Testis (tissue), 3 donors: ENCODE data around the gene SLC35F4. TPM values are rescaled to one million over a fixed set of nuclear protein-coding genes. Genes with fewer than 3 reads are reported as not detected.

Experiments used
- DNase-seq: peaks from one replicate; pipeline ENCODE4 v3.0.0-alpha.2; 2019
- H3K27ac ChIP-seq, 2 donors: fragments of 200-600 bp; sonication (generic); one replicate each; pipeline ENCODE4 v1.5.1; 2019
- H3K27me3 ChIP-seq: fragments of 200-600 bp; sonication (generic); one replicate; pipeline ENCODE4 v1.5.1; 2019
- H3K36me3 ChIP-seq: fragments of 200-600 bp; sonication (generic); one replicate; pipeline ENCODE4 v1.5.1; 2017; ENCODE audit warnings: low read depth; ENCODE audit errors: missing control alignments
- H3K4me1 ChIP-seq: fragments of 200-600 bp; sonication (generic); one replicate; pipeline ENCODE4 v1.5.1; 2019
- H3K4me3 ChIP-seq, 2 donors: fragments of 200-600 bp; sonication (generic); one replicate each; pipeline ENCODE4 v1.5.1; 2017 to 2019
- H3K9me3 ChIP-seq: fragments of 200-600 bp; sonication (generic); one replicate; pipeline ENCODE4 v1.5.1; 2017
- POLR2A ChIP-seq: fragments of 450-650 bp; IDR thresholded peaks from one replicate; pipeline ENCODE4 v1.6.1; 2017; ENCODE audit warnings: antibody characterized with exemption, mild to moderate bottlenecking, moderate library complexity
- WGBS, 2 donors: methylation state at CpG; one replicate each; pipeline ENCODE4 v1.1.5; 2018; 5-methylcytosine and 5-hydroxymethylcytosine counted together
- intact Hi-C: fragments of 100-400 bp; cut with DNase I; formaldehyde crosslinking; loops from one replicate; pipeline ENCODE4 v1.15.1; 2023; ENCODE audit warnings: low total_unique reads
- polyA plus RNA-seq: library from polyadenylated mRNA; stranded (reverse); fragments of 350-450 nt; fragmentation: Illumina TruSeq; extraction: RNeasy Lipid Tissue Mini Kit (QIAGEN cat#74804); gene quantifications from one replicate; pipeline ENCODE4 v1.2.3, GENCODE V29; 2014; ENCODE audit warnings: low read depth, low replicate concordance; ENCODE audit not compliant: insufficient read depth
- total RNA-seq, 2 donors: library from RNA; depleted of rRNA; stranded (reverse); fragments of >200 nt; gene quantifications; one replicate each; pipeline ENCODE4 v1.2.3, GENCODE V29; 2016
- TF ChIP-seq, protein P1 (sequence below), 3 experiments: fragments of 450-650 bp in 2 of 3; fragments of 200-600 bp in 1 of 3; sonication (generic) in 1 of 3; IDR thresholded peaks; one replicate each; pipeline ENCODE4 v1.5.1; 2016 to 2019; ENCODE audit warnings: antibody characterized with exemption in 3 of 3, mild to moderate bottlenecking in 2 of 3, moderate library complexity in 1 of 3

Gene SLC35F4
- total and polyA plus RNA-seq, 3 donors from 2014 or later, result 0.50 to 2.8 (median 2.3) TPM

DNA sequence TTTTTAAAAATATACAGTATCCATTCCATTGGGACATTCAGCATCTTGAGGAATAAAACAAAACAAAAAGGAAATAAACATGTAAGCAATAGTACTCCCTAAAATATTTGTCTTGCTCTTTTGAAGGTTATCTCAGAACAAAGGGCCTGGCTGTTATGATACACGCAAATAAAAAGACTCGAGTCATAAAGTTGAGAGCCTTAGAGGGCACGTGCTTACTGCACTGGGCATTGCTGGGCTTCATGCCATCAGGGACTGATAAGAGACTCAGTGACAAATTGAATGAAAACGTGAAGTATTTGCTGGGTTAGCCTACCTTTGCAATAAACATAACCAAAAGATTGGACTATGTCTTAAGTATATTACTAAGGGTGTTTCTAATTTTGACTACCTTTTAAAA lies 118.9 kb downstream of the SLC35F4 start:
- Histone ChIP-seq H3K4me3 (no peak overlapping the region), H3K4me1 (no peaks in the 10 kb centered on the region), H3K27ac (no peak overlapping the region), H3K36me3 (no peaks in the 10 kb centered on the region), H3K27me3 (no peaks in the 10 kb centered on the region), H3K9me3 (no peaks in the 10 kb centered on the region)
- TF ChIP-seq POLR2A, result no peak
- TF ChIP-seq, protein P1, sequence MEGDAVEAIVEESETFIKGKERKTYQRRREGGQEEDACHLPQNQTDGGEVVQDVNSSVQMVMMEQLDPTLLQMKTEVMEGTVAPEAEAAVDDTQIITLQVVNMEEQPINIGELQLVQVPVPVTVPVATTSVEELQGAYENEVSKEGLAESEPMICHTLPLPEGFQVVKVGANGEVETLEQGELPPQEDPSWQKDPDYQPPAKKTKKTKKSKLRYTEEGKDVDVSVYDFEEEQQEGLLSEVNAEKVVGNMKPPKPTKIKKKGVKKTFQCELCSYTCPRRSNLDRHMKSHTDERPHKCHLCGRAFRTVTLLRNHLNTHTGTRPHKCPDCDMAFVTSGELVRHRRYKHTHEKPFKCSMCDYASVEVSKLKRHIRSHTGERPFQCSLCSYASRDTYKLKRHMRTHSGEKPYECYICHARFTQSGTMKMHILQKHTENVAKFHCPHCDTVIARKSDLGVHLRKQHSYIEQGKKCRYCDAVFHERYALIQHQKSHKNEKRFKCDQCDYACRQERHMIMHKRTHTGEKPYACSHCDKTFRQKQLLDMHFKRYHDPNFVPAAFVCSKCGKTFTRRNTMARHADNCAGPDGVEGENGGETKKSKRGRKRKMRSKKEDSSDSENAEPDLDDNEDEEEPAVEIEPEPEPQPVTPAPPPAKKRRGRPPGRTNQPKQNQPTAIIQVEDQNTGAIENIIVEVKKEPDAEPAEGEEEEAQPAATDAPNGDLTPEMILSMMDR (IDR thresholded peaks at IDR 0.05), result no peak
- 44% methylated on average over 4 of the region's 4 CpGs for WGBS, 2 donors
- intact Hi-C loops, result no loop called here
- peak; percentile 87 for DNase-seq

DNA sequence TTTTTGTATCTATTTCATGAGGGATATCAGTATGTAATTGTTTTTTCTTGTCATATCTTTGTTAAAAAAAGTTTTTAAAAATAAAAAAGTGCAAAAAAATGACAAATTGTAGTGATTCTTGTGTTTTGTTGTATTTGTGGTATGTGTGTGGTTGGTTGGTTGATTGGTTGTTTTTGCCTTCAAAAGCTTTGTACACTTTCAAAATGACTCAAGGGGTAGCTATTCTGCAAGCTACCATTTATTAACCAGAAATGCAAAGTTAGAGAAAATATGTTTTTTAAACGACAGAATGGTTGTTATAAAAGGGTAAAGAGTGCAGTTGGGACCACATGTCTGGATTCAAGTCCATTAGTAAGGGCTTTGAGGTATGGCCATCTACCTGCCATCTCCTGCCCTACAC lies 119.3 kb downstream of the SLC35F4 start:
- Histone ChIP-seq H3K4me3 (no peak overlapping the region), H3K36me3 (no peaks in the 10 kb centered on the region), H3K27me3 (no peaks in the 10 kb centered on the region), H3K27ac (no peak overlapping the region), H3K9me3 (no peaks in the 10 kb centered on the region), H3K4me1 (no peaks in the 10 kb centered on the region)
- WGBS, 2 donors, result 69 to 93% methylated on average over 1 of the region's 1 CpG
- intact Hi-C loops, result no loop called here
- TF ChIP-seq, protein P1 (IDR thresholded peaks at IDR 0.05), result no peak
- TF ChIP-seq POLR2A, result no peak
- no peak for DNase-seq

DNA sequence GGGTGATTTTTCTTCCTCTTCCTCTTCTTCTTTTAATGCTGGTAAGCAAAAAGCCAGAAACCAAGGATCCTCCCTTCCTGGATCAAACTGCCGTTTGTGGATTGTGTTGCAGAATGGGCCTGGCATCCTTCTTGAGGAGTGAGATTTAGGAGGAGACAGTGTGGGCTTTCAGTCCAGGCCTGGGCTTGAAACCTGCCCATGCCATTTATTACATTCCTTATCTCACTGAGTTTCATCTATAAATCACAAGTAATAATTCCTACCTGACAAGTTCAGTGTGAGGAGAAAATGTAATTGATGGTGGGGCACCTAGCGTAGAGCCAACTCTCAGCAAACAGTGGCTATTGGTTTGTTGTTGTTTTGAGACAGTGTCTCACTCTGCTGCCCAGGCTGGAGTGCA lies 126.4 kb downstream of the SLC35F4 start:
- WGBS, 2 donors, result 57 to 60% methylated on average over 2 of the region's 2 CpGs
- TF ChIP-seq POLR2A, result no peak
- TF ChIP-seq, protein P1 (IDR thresholded peaks at IDR 0.05), result no peak

GRCh38 chr14:57737598-57737997 lies 128.3 kb downstream of the SLC35F4 start:
- WGBS, 2 donors, result 87 to 91% methylated on average over 3 of the region's 3 CpGs
- DNase-seq, result no peak

More for the DNA sequence above, 126.4 kb downstream of the SLC35F4 start:
- DNase-seq, result no peak
- H3K4me3 ChIP-seq, result no peak overlapping the region
- no peaks in the 10 kb centered on the region for H3K9me3 ChIP-seq
- intact Hi-C loops, result no loop called here
- H3K4me1 ChIP-seq, result no peaks in the 10 kb centered on the region
- no peaks in the 10 kb centered on the region for H3K36me3 ChIP-seq
- no peaks in the 10 kb centered on the region for H3K27me3 ChIP-seq
- H3K27ac ChIP-seq, result no peak overlapping the region

GRCh38 chr14:57736391-57736790 lies 129.5 kb downstream of the SLC35F4 start:
- H3K4me1 ChIP-seq, result no peaks in the 10 kb centered on the region
- no peaks in the 10 kb centered on the region for H3K27me3 ChIP-seq
- H3K36me3 ChIP-seq, result no peaks in the 10 kb centered on the region
- no peak overlapping the region for H3K4me3 ChIP-seq
- intact Hi-C loops, result no loop called here
- H3K9me3 ChIP-seq, result no peaks in the 10 kb centered on the region
- WGBS, 2 donors, result 82 to 86% methylated on average over 3 to 4 of the region's 4 CpGs
- H3K27ac ChIP-seq, result no peak overlapping the region
- TF ChIP-seq, protein P1 (IDR thresholded peaks at IDR 0.05), result no peak
- TF ChIP-seq POLR2A, result no peak
- no peak for DNase-seq

More at GRCh38 chr14:57737598-57737997, 128.3 kb downstream of the SLC35F4 start:
- H3K27me3 ChIP-seq, result no peaks in the 10 kb centered on the region
- no peaks in the 10 kb centered on the region for H3K36me3 ChIP-seq
- intact Hi-C loops, result no loop called here
- no peaks in the 10 kb centered on the region for H3K4me1 ChIP-seq
- no peaks in the 10 kb centered on the region for H3K9me3 ChIP-seq
- TF ChIP-seq, protein P1 (IDR thresholded peaks at IDR 0.05), result no peak
- no peak for TF ChIP-seq POLR2A
- no peak overlapping the region for H3K4me3 ChIP-seq
- no peak overlapping the region for H3K27ac ChIP-seq
